Motor neuron (in vitro differentiated cells): Measurements from ENCODE around the gene PDE4D. TPM values are rescaled to one million over a fixed set of nuclear protein-coding genes. Genes with fewer than 3 reads are reported as not detected.

Experiments used
- ATAC-seq, 8 experiments: fragments of 200-7000 bp; cut with Tn5 transposase; replicated peaks in 6 of 8; 2 replicates each; pipeline ENCODE4 v1.8.0; 2021; ENCODE audit warnings: mild to moderate bottlenecking in 8 of 8, moderate library complexity in 8 of 8
- H3K27ac ChIP-seq, 2 donors: fragments of 250-450 bp; sonication (Bioruptor Pico); 2 replicates each; pipeline ENCODE4 v1.9.0; 2021; ENCODE audit warnings: antibody characterized with exemption in 2 of 2, mild to moderate bottlenecking in 2 of 2, moderate library complexity in 1 of 2
- H3K4me1 ChIP-seq, 2 donors: fragments of 250-450 bp; sonication (Bioruptor Pico); replicated peaks in 1 of 2; 2 replicates each; pipeline ENCODE4 v1.6.1; 2021; ENCODE audit warnings: antibody characterized with exemption in 2 of 2, mild to moderate bottlenecking in 2 of 2, moderate library complexity in 1 of 2
- H3K4me3 ChIP-seq, 5 donors: fragments of 250-450 bp; sonication (Bioruptor Pico); 2 replicates each; pipeline ENCODE4 v1.9.0; 2021; ENCODE audit warnings: antibody characterized with exemption in 5 of 5, mild to moderate bottlenecking in 5 of 5, moderate library complexity in 4 of 5
- WGBS, 10 experiments: fragments of 450-650 bp; shearing (Covaris generic); methylation state at CpG; one replicate each; pipeline ENCODE4 v1.0.0; 2022; 5-methylcytosine and 5-hydroxymethylcytosine counted together
- in situ Hi-C, 9 experiments: fragments of 400-800 bp; cut with MboI; loops; one replicate each; pipeline ENCODE4 v1.15.0; 2021; ENCODE audit warnings: low sequenced_read_pairs in 9 of 9, low pct_unique_long_range_greater_than_20kb in 2 of 9; ENCODE audit not compliant: unreplicated experiment in 9 of 9
- total RNA-seq, 8 experiments: library from RNA; unstranded; fragments of 300-600 nt; gene quantifications; 2 replicates each; pipeline versions ENCODE4 v1.2.3 to v1.2.4, GENCODE V29; 2022

Gene PDE4D
- total RNA-seq, 8 experiments from 2014 or later, result 10.1 to 57.2 (median 23.7) TPM

- peaks cover 5 to 7% of the 10 kb centered on the region in 2 donors for H3K4me1 ChIP-seq
- in situ Hi-C loops, result no loop called here
- 89 to 100% (median 97%) methylated on average over 1 to 2 of the region's 2 CpGs; no CpG with 5 or more reads in 2 of the 10 experiments for WGBS, 10 experiments
- ATAC-seq, result no peak
- H3K4me3 ChIP-seq, result no peak overlapping the region
- H3K27ac ChIP-seq, result no peak overlapping the region
Observed at GRCh38 chr5:59593439-59594007, 300.0 kb downstream of the PDE4D start.

- H3K4me3 ChIP-seq, result no peak overlapping the region
- in situ Hi-C loops, result no loop called here
- 0 to 94% (median 55%) methylated on average over 1 to 3 of the region's 3 CpGs; no CpG with 5 or more reads in 3 of the 10 experiments for WGBS, 10 experiments
- no peak overlapping the region for H3K27ac ChIP-seq
- peak in 2 of 8 experiments; percentile 29 to 67 for ATAC-seq
- peaks cover 13 to 15% of the 10 kb centered on the region in 2 donors for H3K4me1 ChIP-seq
Observed at GRCh38 chr5:59592101-59592500, 301.4 kb downstream of the PDE4D start.

- Histone ChIP-seq H3K4me1 (peaks cover 17 to 21% of the 10 kb centered on the region in 2 donors), H3K27ac (no peak overlapping the region), H3K4me3 (no peak overlapping the region)
- in situ Hi-C loops, result no loop called here
- ATAC-seq, result peak in 1 of 8 experiments; percentile 60
Observed at GRCh38 chr5:59591162-59591561, 302.4 kb downstream of the PDE4D start.

GRCh38 chr5:59588922-59589321, 304.6 kb downstream of the PDE4D start:
- no peak overlapping the region for H3K4me3 ChIP-seq
- peaks cover 17 to 33% of the 10 kb centered on the region in 2 donors for H3K4me1 ChIP-seq
- no peak overlapping the region for H3K27ac ChIP-seq
- peak in 2 of 8 experiments; percentile 25 to 52 for ATAC-seq
- in situ Hi-C loops, result no loop called here

- peaks cover 26 to 45% of the 10 kb centered on the region in 2 donors for H3K4me1 ChIP-seq
- peak; percentile 75 to 100 (median 100) for ATAC-seq
- 0 to 43% (median 4%) methylated on average over 3 to 14 of the region's 17 CpGs for WGBS, 10 experiments
- peak overlapping the region; percentile 37 to 69 for H3K27ac ChIP-seq
- in situ Hi-C loops, result no loop called here
- peak overlapping the region; percentile 40 to 68 (median 47) for H3K4me3 ChIP-seq
Observed at GRCh38 chr5:59587489-59588337, 305.8 kb downstream of the PDE4D start.

- peak overlapping the region; percentile 40 to 68 (median 47) for H3K4me3 ChIP-seq
- WGBS, 10 experiments, result 10 to 45% (median 32%) methylated on average over 1 to 5 of the region's 5 CpGs; no CpG with 5 or more reads in 2 of the 10 experiments
- H3K27ac ChIP-seq, result peak overlapping the region; percentile 36 to 69
- peak in 2 of 8 experiments; percentile 7 to 15 for ATAC-seq
- H3K4me1 ChIP-seq, result peaks cover 31 to 48% of the 10 kb centered on the region in 2 donors
- in situ Hi-C loops, result no loop called here
Observed at GRCh38 chr5:59586841-59587240, 306.7 kb downstream of the PDE4D start.

- ATAC-seq, result no peak
- H3K4me1 ChIP-seq, result peaks cover 36 to 51% of the 10 kb centered on the region in 2 donors
- in situ Hi-C loops, result no loop called here
- H3K27ac ChIP-seq, result no peak overlapping the region
- peak overlapping the region; percentile 5 to 68 (median 47) for H3K4me3 ChIP-seq
- 49 to 100% (median 86%) methylated on average over 2 to 5 of the region's 6 CpGs; no CpG with 5 or more reads in 1 of the 10 experiments for WGBS, 10 experiments
Observed at GRCh38 chr5:59584858-59585846, 308.4 kb downstream of the PDE4D start.

GRCh38 chr5:59583810-59584562, 309.5 kb downstream of the PDE4D start:
- in situ Hi-C loops, result no loop called here
- WGBS, 10 experiments, result 0 to 95% (median 47%) methylated on average over 1 to 8 of the region's 8 CpGs
- H3K4me1 ChIP-seq, result peaks cover 46 to 58% of the 10 kb centered on the region in 2 donors
- ATAC-seq, result peak in 1 of 8 experiments; percentile 4
- peak overlapping the region in 4 of 5 donors; percentile 45 to 68 (median 49) for H3K4me3 ChIP-seq
- no peak overlapping the region for H3K27ac ChIP-seq

- no peak overlapping the region for H3K27ac ChIP-seq
- WGBS, 10 experiments, result 56 to 100% (median 100%) methylated on average over 1 to 2 of the region's 2 CpGs; no CpG with 5 or more reads in 1 of the 10 experiments
- ATAC-seq, result no peak
- peaks cover 45 to 56% of the 10 kb centered on the region in 2 donors for H3K4me1 ChIP-seq
- in situ Hi-C loops, result no loop called here
- peak overlapping the region in 3 of 5 donors; percentile 45 to 68 (median 51) for H3K4me3 ChIP-seq
Observed at GRCh38 chr5:59583151-59583809, 310.2 kb downstream of the PDE4D start.

GRCh38 chr5:59582746-59583145, 310.8 kb downstream of the PDE4D start:
- no peak for ATAC-seq
- in situ Hi-C loops, result no loop called here
- H3K4me3 ChIP-seq, result peak overlapping the region in 2 of 5 donors; percentile 45 to 68
- no peak overlapping the region for H3K27ac ChIP-seq
- H3K4me1 ChIP-seq, result peaks cover 40 to 51% of the 10 kb centered on the region in 2 donors

GRCh38 chr5:59579824-59580167, 313.7 kb downstream of the PDE4D start:
- H3K27ac ChIP-seq, result peak overlapping the region in 1 of 2 donors; percentile 24
- peak in 4 of 8 experiments; percentile 30 to 70 (median 68) for ATAC-seq
- in situ Hi-C loops, result no loop called here
- peaks cover 33 to 35% of the 10 kb centered on the region in 2 donors for H3K4me1 ChIP-seq
- H3K4me3 ChIP-seq, result no peak overlapping the region
- WGBS, 10 experiments, result 17 to 100% (median 20%) methylated on average over 1 of the region's 1 CpG; no CpG with 5 or more reads in 7 of the 10 experiments
